IMR-90 (cell line): ENCODE data around the gene ALPP.

Source experiments
- MAFK ChIP-seq: IDR thresholded peaks from 2 replicates; pipeline ENCODE4 v1.6.1; 2012; ENCODE audit warnings: low read depth, low read length, improper control_type of control experiment
- MXI1 ChIP-seq: IDR thresholded peaks from 2 replicates; pipeline ENCODE4 v1.6.1; 2012; ENCODE audit warnings: low read depth, mild to moderate bottlenecking, low read length, moderate library complexity, borderline replicate concordance
- POLR2A ChIP-seq: IDR thresholded peaks from 2 replicates; pipeline ENCODE4 v1.6.1; 2012; ENCODE audit warnings: mild to moderate bottlenecking, low read depth, low read length
- RAD21 ChIP-seq: IDR thresholded peaks from 2 replicates; pipeline ENCODE4 v1.6.1; 2012; ENCODE audit warnings: low read length, improper control_type of control experiment
- RCOR1 ChIP-seq: IDR thresholded peaks from 2 replicates; pipeline ENCODE4 v1.6.1; 2012; ENCODE audit warnings: mild to moderate bottlenecking, low read length, improper control_type of control experiment; ENCODE audit not compliant: insufficient replicate concordance
- SMC3 ChIP-seq: fragments of 150-350 bp; IDR thresholded peaks from 2 replicates; pipeline ENCODE4 v1.6.1; 2016; ENCODE audit warnings: low read depth, mild to moderate bottlenecking, antibody characterized with exemption, low read length, moderate library complexity
- TF ChIP-seq, protein P1 (sequence below): conservative IDR thresholded peaks from 2 replicates; pipeline ENCODE4 v1.5.1; 2012; ENCODE audit warnings: mild to moderate bottlenecking, low read depth, low read length, improper control_type of control experiment
- TF ChIP-seq, protein P2 (sequence below): fragments of 150-350 bp; IDR thresholded peaks from 2 replicates; pipeline ENCODE4 v1.6.1; 2017; ENCODE audit warnings: mild to moderate bottlenecking, antibody characterized with exemption, low read length, low read depth

DNA sequence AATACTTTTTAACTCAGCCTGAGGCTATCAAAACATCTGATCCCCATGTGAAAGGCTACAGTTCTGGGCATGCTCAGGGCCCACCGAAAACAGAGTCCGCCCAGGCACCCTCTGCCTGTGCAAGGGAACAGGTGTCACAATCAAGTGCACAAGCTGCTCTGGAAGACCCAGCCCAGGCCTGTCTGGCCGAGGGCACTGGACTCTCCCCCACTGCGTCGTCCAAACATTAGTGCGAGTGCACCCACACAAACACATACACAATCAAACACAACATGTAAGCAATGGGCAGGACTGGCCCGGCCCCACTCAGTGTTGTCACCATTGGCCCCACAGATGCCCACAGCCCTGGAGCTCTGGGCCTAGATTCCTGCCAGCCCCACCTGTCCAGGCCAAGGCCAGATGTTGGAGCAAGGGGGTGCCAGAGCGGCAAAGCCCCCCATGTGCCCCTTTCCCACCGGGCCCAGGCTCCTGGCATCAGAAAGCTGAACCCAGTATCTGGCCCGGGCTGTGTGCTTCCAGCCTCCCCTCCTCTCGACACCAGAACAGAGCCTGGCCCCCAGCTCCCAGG, 27.5 kb downstream of the ALPP start:
- TF ChIP-seq SMC3 (no peak), RCOR1 (no peak), POLR2A (no peak), MXI1 (no peak), MAFK (no peak), RAD21 (no peak)
- TF ChIP-seq, protein P1, sequence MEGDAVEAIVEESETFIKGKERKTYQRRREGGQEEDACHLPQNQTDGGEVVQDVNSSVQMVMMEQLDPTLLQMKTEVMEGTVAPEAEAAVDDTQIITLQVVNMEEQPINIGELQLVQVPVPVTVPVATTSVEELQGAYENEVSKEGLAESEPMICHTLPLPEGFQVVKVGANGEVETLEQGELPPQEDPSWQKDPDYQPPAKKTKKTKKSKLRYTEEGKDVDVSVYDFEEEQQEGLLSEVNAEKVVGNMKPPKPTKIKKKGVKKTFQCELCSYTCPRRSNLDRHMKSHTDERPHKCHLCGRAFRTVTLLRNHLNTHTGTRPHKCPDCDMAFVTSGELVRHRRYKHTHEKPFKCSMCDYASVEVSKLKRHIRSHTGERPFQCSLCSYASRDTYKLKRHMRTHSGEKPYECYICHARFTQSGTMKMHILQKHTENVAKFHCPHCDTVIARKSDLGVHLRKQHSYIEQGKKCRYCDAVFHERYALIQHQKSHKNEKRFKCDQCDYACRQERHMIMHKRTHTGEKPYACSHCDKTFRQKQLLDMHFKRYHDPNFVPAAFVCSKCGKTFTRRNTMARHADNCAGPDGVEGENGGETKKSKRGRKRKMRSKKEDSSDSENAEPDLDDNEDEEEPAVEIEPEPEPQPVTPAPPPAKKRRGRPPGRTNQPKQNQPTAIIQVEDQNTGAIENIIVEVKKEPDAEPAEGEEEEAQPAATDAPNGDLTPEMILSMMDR, result no peak
- TF ChIP-seq, protein P2, sequence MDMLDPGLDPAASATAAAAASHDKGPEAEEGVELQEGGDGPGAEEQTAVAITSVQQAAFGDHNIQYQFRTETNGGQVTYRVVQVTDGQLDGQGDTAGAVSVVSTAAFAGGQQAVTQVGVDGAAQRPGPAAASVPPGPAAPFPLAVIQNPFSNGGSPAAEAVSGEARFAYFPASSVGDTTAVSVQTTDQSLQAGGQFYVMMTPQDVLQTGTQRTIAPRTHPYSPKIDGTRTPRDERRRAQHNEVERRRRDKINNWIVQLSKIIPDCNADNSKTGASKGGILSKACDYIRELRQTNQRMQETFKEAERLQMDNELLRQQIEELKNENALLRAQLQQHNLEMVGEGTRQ, result no peak
